Cardiac muscle cell (in vitro differentiated cells and primary cell): ENCODE measurements around the gene ZPLD1. TPM values are rescaled to one million over a fixed set of nuclear protein-coding genes. Genes with fewer than 3 reads are reported as not detected.
A peak's percentile ranks its signal among the peaks of the same experiment; 100 is the strongest.

Experiments used
- DNase-seq, 2 donors: peaks; one replicate each; pipeline versions ENCODE4 v3.0.0 to v3.0.0-alpha.2; 2010 to 2017; ENCODE audit warnings: low read depth in 1 of 2, low spot score in 1 of 2
- H3K27ac ChIP-seq: fragments of 200-600 bp; sonication (generic); 2 replicates; pipeline ENCODE4 v1.5.1; 2016
- H3K27me3 ChIP-seq: fragments of 200-600 bp; sonication (generic); 2 replicates; pipeline ENCODE4 v1.6.0; 2016; ENCODE audit warnings: control low read depth
- H3K36me3 ChIP-seq: fragments of 200-600 bp; sonication (generic); 2 replicates; pipeline ENCODE4 v1.5.1; 2016; ENCODE audit warnings: control low read depth
- H3K4me1 ChIP-seq: fragments of 200-600 bp; sonication (generic); 2 replicates; pipeline ENCODE4 v1.8.1; 2017; ENCODE audit warnings: low read depth, mild to moderate bottlenecking, mixed run types
- H3K4me3 ChIP-seq: fragments of 200-600 bp; sonication (generic); 2 replicates; pipeline ENCODE4 v1.5.1; 2016; ENCODE audit warnings: mild to moderate bottlenecking
- H3K9me3 ChIP-seq: fragments of 200-600 bp; sonication (generic); 2 replicates; pipeline ENCODE4 v1.5.1; 2017; ENCODE audit warnings: low read depth, mild to moderate bottlenecking, control low read depth
- CTCF ChIP-seq: IDR thresholded peaks from 2 replicates; pipeline ENCODE4 v1.5.1; 2012; ENCODE audit warnings: low read depth, mild to moderate bottlenecking, low read length
- polyA plus RNA-seq: library from polyadenylated mRNA; unstranded; fragments of >200 nt; fragmentation: Nextera tagmentation; extraction: Ambion mirVana; gene quantifications from 2 replicates; pipeline ENCODE4 v1.2.1, GENCODE V29; 2016
- total RNA-seq: library from RNA; depleted of rRNA; stranded (reverse); fragments of >200 nt; gene quantifications from 2 replicates; pipeline ENCODE4 v1.2.3, GENCODE V29; 2016

ZPLD1 gene
- total and polyA plus RNA-seq, 2 experiments from 2014 or later, result 0.60 TPM; not detected in 1

- no peaks in the 10 kb centered on the region for H3K9me3 ChIP-seq
- no peak for TF ChIP-seq CTCF
- H3K27me3 ChIP-seq, result no peaks in the 10 kb centered on the region
- H3K27ac ChIP-seq, result no peak overlapping the region
- H3K4me3 ChIP-seq, result no peak overlapping the region
- no peaks in the 10 kb centered on the region for H3K36me3 ChIP-seq
- DNase-seq, result no peak
- no peaks in the 10 kb centered on the region for H3K4me1 ChIP-seq
Measured at GRCh38 chr3:102510663-102511062, 75.8 kb downstream of the ZPLD1 start.

- H3K4me3 ChIP-seq, result no peak overlapping the region
Measured at GRCh38 chr3:102511168-102511567, 76.4 kb downstream of the ZPLD1 start.

DNA sequence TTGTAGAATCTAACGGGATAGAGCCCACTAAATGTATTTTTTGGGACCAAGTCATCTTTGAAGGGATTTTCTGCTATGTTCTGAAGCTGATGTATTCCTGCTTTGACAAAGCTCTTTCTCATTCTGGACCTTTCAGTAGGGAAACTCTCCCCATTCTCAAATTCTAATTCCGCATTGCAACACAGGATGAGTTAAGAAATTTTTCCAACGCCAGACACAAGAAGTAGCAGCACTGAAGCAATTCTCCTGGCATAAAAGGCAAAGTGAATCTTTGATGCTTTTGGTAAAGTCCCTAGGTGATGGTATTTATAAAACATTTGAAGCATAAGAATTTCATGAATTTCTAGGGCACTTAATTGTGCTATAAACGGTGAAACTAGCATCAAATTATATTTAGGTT lies 76.8 kb downstream of the ZPLD1 start:
- DNase-seq, result no peak
- no peak overlapping the region for H3K27ac ChIP-seq
- no peak overlapping the region for H3K4me3 ChIP-seq
- no peaks in the 10 kb centered on the region for H3K4me1 ChIP-seq
- H3K36me3 ChIP-seq, result no peaks in the 10 kb centered on the region
- H3K27me3 ChIP-seq, result no peaks in the 10 kb centered on the region
- H3K9me3 ChIP-seq, result no peaks in the 10 kb centered on the region
- no peak for TF ChIP-seq CTCF

More at GRCh38 chr3:102511168-102511567, 76.4 kb downstream of the ZPLD1 start:
- H3K27me3 ChIP-seq, result no peaks in the 10 kb centered on the region
- H3K9me3 ChIP-seq, result no peaks in the 10 kb centered on the region
- no peak for TF ChIP-seq CTCF
- DNase-seq, result no peak
- H3K27ac ChIP-seq, result no peak overlapping the region
- no peaks in the 10 kb centered on the region for H3K36me3 ChIP-seq
- no peaks in the 10 kb centered on the region for H3K4me1 ChIP-seq

DNA sequence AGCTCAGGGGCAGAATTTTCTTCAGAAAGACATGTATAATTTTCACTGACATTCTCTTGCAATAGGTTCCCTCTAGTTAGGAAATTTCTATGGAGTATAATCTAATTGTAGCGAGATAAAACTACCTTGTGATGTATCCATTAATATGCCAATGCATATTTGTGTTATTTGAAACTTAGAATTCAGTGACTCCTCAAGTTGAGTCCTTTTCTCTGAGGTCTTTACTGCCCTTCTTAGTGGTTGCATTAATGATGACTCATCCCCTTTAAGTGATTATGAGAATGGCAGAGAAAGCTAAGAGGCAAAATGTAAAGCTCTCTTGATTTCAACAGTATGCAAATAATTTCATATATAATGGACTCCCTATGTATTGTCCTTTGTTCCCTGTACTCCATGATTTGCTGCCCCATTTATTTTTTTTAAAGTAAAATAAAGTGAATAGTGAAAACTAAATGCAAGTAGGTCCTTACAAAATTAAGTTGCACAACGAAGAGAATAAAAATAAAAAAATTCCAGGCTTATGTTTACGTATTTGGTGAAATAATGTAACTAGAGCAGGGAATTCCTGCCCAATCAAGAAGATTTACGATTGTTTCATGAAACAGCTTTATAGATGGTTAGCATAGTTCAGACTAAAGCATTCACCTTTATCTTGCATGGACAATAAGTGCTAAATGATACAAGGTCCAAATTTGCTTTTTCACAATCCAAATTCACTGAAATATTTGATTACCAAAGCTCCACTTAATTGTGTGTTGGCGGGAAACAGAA lies 78.1 kb downstream of the ZPLD1 start:
- no peak overlapping the region for H3K27ac ChIP-seq
- no peaks in the 10 kb centered on the region for H3K9me3 ChIP-seq
- H3K27me3 ChIP-seq, result no peaks in the 10 kb centered on the region
- no peak overlapping the region for H3K4me3 ChIP-seq
- TF ChIP-seq CTCF, result no peak
- H3K36me3 ChIP-seq, result no peaks in the 10 kb centered on the region
- H3K4me1 ChIP-seq, result no peaks in the 10 kb centered on the region
- DNase-seq, result peak in 1 of 2 donors; percentile 3

- TF ChIP-seq CTCF, result no peak
- Histone ChIP-seq H3K27ac (no peak overlapping the region), H3K36me3 (no peaks in the 10 kb centered on the region), H3K27me3 (no peaks in the 10 kb centered on the region), H3K4me3 (no peak overlapping the region), H3K4me1 (no peaks in the 10 kb centered on the region), H3K9me3 (no peaks in the 10 kb centered on the region)
- DNase-seq, result no peak
Measured at GRCh38 chr3:102514241-102514640, 79.4 kb downstream of the ZPLD1 start.
